Esophagus squamous epithelium (tissue), 5 donors: ENCODE measurements around the gene DNMT3A. TPM values are rescaled to one million over a fixed set of nuclear protein-coding genes. Genes with fewer than 3 reads are reported as not detected.
A peak's percentile ranks its signal among the peaks of the same experiment; 100 is the strongest.

Source experiments
- DNase-seq: peaks from one replicate; lab custom pipeline; 2025; lab: John Stamatoyannopoulos, UW
- H3K27ac ChIP-seq, 4 donors: fragments of 200-600 bp; sonication (generic); one replicate each; pipeline ENCODE4 v1.5.1; 2016 to 2019; ENCODE audit warnings: mild to moderate bottlenecking in 1 of 4
- H3K27me3 ChIP-seq, 4 donors: fragments of 200-600 bp; sonication (generic); 1 replicate in 3 of 4; 2 replicates in 1 of 4; pipeline versions ENCODE4 v1.5.1 to v1.6.0; 2017 to 2021; ENCODE audit warnings: antibody characterized with exemption in 1 of 4
- H3K36me3 ChIP-seq, 3 donors: fragments of 200-600 bp; sonication (generic); one replicate each; pipeline ENCODE4 v1.5.1; 2016 to 2019
- H3K4me1 ChIP-seq, 3 donors: fragments of 200-600 bp; sonication (generic); one replicate each; pipeline ENCODE4 v1.5.1; 2017 to 2019
- H3K4me3 ChIP-seq, 4 donors: fragments of 200-600 bp; sonication (generic); 1 replicate in 3 of 4; 2 replicates in 1 of 4; pipeline ENCODE4 v1.5.1; 2016 to 2019; ENCODE audit warnings: mild to moderate bottlenecking in 2 of 4, moderate library complexity in 1 of 4
- H3K9me3 ChIP-seq, 3 donors: fragments of 200-600 bp; sonication (generic); one replicate each; pipeline ENCODE4 v1.5.1; 2016 to 2019
- CTCF ChIP-seq, 6 experiments: fragments of 450-650 bp in 4 of 6; fragments of 200-600 bp in 2 of 6; sonication (generic) in 2 of 6; IDR thresholded peaks; one replicate each; pipeline ENCODE4 v1.5.1; 2016 to 2019; ENCODE audit warnings: antibody characterized with exemption in 6 of 6, mild to moderate bottlenecking in 4 of 6, moderate library complexity in 4 of 6
- POLR2A ChIP-seq, 4 donors: fragments of 450-650 bp; IDR thresholded peaks; one replicate each; pipeline ENCODE4 v1.6.1; 2017; ENCODE audit warnings: antibody characterized with exemption in 4 of 4, mild to moderate bottlenecking in 4 of 4, moderate library complexity in 3 of 4
- WGBS, 2 donors: methylation state at CpG; one replicate each; pipeline ENCODE4 v1.1.5; 2018; 5-methylcytosine and 5-hydroxymethylcytosine counted together
- intact Hi-C: fragments of 100-400 bp; cut with DNase I; formaldehyde crosslinking; loops from one replicate; pipeline ENCODE4 v1.15.0; 2022
- total RNA-seq, 4 donors: library from RNA; depleted of rRNA; stranded (reverse); fragments of >200 nt; gene quantifications; one replicate each; pipeline ENCODE4 v1.1.0, GENCODE V29; 2016
- donor health status: DM: yes; HTN: yes; CAD: no.

DNMT3A gene
- total RNA-seq, 4 donors from 2014 or later: 4.1 to 13.6 (median 8.2) TPM

- DNase-seq: no peak
- intact Hi-C loops: no loop called here
- 52 to 64% methylated on average over 6 to 12 of the region's 16 CpGs for WGBS, 2 donors
- peaks cover 0 to 18% (median 12%) of the 10 kb centered on the region in 3 donors for H3K4me1 ChIP-seq
- no peaks in the 10 kb centered on the region for H3K27me3 ChIP-seq
- H3K9me3 ChIP-seq: no peaks in the 10 kb centered on the region
- H3K4me3 ChIP-seq: no peak overlapping the region
- TF ChIP-seq CTCF (IDR thresholded peaks at IDR 0.05): no peak
- TF ChIP-seq POLR2A (IDR thresholded peaks at IDR 0.05): no peak
- H3K27ac ChIP-seq: peak overlapping the region in 1 of 4 donors; percentile 49
- peaks cover 4 to 45% (median 11%) of the 10 kb centered on the region in 3 donors for H3K36me3 ChIP-seq
Observed at GRCh38 chr2:25230198-25230947, 111.4 kb downstream of the DNMT3A start.

DNA sequence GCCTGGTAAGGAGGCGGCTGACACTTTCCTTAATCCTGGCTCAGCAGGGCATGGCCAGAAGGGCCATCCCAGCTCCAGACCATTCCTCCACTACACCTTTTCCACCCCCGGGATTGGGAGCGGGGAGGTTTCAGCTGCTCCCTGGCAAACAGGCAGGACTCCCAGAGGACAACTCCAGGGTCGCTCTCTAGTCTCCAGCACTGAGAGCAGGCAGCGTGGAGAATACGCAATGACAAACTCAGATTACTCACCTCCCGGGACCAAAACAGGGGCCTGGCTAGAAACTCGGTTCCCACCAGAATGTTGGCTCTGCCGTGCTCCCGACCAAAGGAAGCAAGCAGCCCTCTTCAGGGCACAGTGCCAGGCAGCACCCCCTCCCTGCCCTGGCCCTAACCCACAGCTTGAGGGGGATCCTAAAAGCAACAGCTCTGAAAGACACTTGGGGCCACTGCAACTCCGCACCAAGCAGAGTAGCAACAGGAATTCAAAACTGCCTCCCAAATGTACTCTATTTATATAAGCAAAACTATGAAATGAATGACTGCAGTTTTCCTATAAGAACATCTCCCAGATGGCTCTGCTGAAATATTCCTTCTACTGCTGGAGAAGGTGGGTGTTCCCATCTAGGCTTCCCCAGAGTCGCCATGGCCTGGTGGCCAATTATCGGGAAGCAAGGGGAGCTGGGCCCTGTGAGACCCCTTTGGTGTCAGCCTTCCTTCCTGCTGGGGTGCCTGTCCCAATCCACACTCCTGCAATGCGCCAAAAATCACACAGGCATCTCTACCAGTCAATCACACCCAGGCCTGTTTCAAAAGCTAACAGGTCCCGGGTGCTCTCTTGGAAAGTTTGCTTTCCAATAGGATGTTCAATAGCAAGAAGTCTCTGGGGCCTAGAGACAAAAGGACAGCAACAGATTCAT, 112.2 kb downstream of the DNMT3A start:
- DNase-seq: no peak
- 59 to 68% methylated on average over 6 to 8 of the region's 15 CpGs for WGBS, 2 donors
- no peaks in the 10 kb centered on the region for H3K27me3 ChIP-seq
- peak overlapping the region in 2 of 4 donors; percentile 49 to 69 for H3K27ac ChIP-seq
- TF ChIP-seq POLR2A (IDR thresholded peaks at IDR 0.05) (no peak), CTCF (IDR thresholded peaks at IDR 0.05) (no peak)
- H3K4me1 ChIP-seq: peaks cover 0 to 18% (median 12%) of the 10 kb centered on the region in 3 donors
- intact Hi-C loops: no loop called here
- H3K4me3 ChIP-seq: no peak overlapping the region
- H3K9me3 ChIP-seq: no peaks in the 10 kb centered on the region
- H3K36me3 ChIP-seq: peaks cover 0 to 37% (median 6%) of the 10 kb centered on the region in 3 donors

DNA sequence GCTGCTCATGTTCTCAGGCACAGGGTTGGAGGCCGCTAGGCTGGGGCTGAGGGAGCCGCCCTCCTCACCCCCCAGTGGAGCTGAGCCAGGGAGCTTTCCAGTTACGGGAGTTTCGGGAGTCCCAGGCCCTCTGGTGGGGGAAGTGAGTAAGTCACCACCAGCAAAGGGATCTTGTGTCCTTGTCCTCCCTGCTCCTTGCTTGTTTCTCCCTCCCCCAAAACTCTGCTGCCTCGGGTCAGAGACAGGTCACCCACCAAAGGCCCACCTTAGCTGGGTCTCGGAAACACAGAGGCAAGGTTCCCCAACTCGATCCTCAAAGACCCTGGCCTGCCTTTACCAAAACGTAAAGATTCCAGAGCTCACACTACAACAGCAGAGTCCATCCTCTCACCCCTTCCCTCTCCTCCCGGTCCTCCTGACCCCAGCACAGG, 112.9 kb downstream of the DNMT3A start:
- H3K4me3 ChIP-seq: no peak overlapping the region
- WGBS, 2 donors: 30 to 41% methylated on average over 5 of the region's 9 CpGs
- H3K27me3 ChIP-seq: no peaks in the 10 kb centered on the region
- intact Hi-C loops: no loop called here
- no peak for DNase-seq
- H3K27ac ChIP-seq: peak overlapping the region in 2 of 4 donors; percentile 49 to 69
- H3K36me3 ChIP-seq: peaks cover 0 to 30% (median 0%) of the 10 kb centered on the region in 3 donors
- TF ChIP-seq POLR2A (IDR thresholded peaks at IDR 0.05) (no peak), CTCF (IDR thresholded peaks at IDR 0.05) (peak in 5 of 6 experiments; percentile 53 to 73 (median 62))
- peaks cover 0 to 18% (median 12%) of the 10 kb centered on the region in 3 donors for H3K4me1 ChIP-seq
- no peaks in the 10 kb centered on the region for H3K9me3 ChIP-seq

DNA sequence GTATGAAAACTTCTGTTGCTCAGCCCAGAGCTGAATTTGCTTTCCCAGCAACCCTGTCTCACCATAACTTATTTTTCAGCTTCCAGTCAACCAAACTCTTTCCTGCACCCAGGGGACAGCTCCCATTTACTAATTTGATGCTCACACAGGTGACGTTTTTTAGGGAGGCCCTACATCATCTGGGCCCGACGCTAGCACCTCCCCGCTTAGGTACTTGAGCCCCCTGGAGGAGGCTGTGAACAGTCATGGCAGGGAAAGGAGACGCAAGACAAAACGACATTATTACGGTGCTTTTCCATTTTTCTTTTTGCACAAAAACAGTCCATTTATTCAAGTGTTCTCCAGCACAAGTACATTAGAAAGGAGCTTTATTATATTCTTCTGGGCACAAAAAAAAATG, 114.1 kb downstream of the DNMT3A start:
- Histone ChIP-seq H3K36me3 (peaks cover 0 to 17% (median 0%) of the 10 kb centered on the region in 3 donors), H3K27me3 (no peaks in the 10 kb centered on the region), H3K27ac (no peak overlapping the region), H3K4me1 (peaks cover 0 to 18% (median 12%) of the 10 kb centered on the region in 3 donors), H3K4me3 (no peak overlapping the region), H3K9me3 (no peaks in the 10 kb centered on the region)
- 83 to 89% methylated on average over 7 of the region's 7 CpGs for WGBS, 2 donors
- intact Hi-C loops: no loop called here
- DNase-seq: no peak
- TF ChIP-seq CTCF (IDR thresholded peaks at IDR 0.05) (no peak), POLR2A (IDR thresholded peaks at IDR 0.05) (no peak)
